GM23248 (cell line): ENCODE measurements around the gene ANKS6.

Experiments used
- EZH2 ChIP-seq: fragments of 200-600 bp; sonication (generic); IDR thresholded peaks from 2 replicates; pipeline ENCODE4 v1.6.1; 2018; ENCODE audit warnings: antibody characterized with exemption, mild to moderate bottlenecking; ENCODE audit not compliant: insufficient read depth, poor library complexity, severe bottlenecking
- EZH2phosphoT487 ChIP-seq: fragments of 200-600 bp; sonication (generic); IDR thresholded peaks from 2 replicates; pipeline ENCODE4 v1.6.1; 2018; ENCODE audit warnings: antibody characterized with exemption, moderate library complexity, mild to moderate bottlenecking, low read depth; ENCODE audit not compliant: insufficient read depth

- no peak for TF ChIP-seq EZH2phosphoT487
- no peak for TF ChIP-seq EZH2
Observed at GRCh38 chr9:98751210-98751609, 45.1 kb downstream of the ANKS6 start.
